GM18520 (cell line): ENCODE data around the gene DNA2.
A peak's percentile ranks its signal among the peaks of the same experiment; 100 is the strongest.
"Not testable (repeated sequence)": the region's sequence is repeated elsewhere in the genome, so short reads cannot be mapped to it uniquely, and the experiment has no call there.

Source experiments
- ATAC-seq: cut with Tn5 transposase; IDR thresholded peaks from one replicate; pipeline ENCODE4 v1.9.1; 2021; ENCODE audit not compliant: unreplicated experiment

Gene DNA2

DNA sequence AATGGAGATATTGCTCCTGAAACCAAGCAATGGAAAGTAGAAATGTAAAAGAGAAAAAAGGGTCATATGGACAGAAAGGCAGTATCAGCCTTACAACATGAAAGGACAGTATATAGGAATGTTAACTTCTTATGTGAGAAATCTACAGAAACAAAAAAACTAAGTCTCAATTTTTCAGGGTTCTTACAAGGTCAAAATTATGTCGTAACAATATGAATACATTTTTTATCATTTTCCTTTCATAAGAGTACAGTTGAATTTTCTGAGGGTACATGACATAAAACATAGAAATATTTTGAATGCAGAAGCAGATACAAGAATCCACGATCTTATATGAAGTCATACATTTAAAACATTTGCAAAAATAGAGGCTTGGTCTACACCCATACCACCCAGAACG lies 10.7 kb downstream of the DNA2 start:
- no peak for ATAC-seq

DNA sequence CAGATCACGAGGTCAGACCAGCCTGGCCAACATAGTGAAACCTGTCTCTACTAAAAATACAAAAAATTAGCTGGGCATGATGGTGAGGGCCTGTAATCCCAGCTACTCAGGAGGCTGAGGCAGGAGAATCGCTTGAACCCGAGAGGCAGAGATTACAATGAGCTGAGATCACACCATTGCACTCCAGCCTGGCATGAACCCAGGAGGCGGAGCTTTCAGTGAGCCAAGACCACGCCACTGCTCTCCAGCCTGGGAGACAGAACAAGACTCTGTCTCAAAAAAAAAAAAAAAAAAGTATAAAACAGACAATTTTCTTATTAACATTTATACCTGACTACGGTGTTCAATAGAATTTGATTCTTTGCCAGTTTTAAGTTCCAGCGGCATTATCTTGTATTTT lies 22.1 kb downstream of the DNA2 start:
- not testable (repeated sequence) for ATAC-seq

DNA sequence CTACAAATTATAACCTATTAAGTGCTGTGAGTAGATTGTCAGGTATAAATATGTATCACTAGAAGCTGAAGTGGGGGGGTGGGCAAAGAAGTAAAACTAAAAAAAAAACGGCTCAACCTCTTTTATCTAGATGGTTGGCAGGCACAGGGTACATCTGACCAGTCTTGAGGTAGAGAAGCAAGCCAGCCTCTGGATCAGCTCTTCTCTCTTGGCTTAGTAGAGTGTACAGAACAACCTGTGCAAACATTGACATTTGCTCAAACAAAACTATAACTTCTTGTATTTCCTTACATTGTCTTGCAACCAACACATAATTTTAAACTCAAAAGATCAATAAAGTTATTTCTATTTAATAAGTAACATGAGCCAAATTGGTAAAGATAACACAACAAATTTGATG lies 25.6 kb downstream of the DNA2 start:
- ATAC-seq, result no peak

DNA sequence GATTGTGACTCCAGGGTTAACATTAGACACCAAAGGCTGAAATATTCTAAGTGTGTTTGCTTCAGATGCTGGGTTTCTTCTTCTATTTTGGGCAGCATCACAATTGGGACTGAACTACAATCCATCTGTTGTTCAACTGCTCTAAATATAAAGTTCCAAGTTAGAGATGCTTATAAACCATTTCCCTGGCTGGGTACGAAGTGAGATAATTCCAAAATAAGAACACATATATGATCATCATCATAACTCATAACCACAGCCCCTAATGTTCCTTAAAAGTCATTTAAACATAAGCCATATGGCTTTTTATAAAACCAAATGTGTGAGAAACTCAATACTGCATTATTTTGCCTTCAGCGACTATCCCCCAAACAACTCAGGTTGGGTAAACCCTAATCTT lies 28.8 kb downstream of the DNA2 start:
- ATAC-seq, result no peak

DNA sequence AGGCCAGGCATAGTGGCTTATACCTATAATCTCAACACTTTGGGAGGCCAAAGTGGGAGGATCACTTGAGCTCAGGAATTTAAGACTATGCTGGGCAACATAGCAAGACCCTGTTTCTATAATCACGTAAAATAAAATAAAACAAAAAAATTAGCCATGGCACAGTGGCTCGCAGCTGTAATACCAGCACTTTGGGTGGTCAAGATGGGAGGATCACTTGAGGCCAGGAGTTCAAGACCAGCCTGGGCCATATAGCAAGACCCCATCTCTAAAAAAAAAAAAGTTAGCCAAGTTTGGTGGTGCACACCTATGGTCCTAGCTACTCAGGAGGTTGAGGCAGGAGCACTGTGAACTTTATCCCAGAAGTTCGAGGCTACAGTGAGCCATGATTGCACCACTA lies 30.9 kb downstream of the DNA2 start:
- ATAC-seq, result no peak

DNA sequence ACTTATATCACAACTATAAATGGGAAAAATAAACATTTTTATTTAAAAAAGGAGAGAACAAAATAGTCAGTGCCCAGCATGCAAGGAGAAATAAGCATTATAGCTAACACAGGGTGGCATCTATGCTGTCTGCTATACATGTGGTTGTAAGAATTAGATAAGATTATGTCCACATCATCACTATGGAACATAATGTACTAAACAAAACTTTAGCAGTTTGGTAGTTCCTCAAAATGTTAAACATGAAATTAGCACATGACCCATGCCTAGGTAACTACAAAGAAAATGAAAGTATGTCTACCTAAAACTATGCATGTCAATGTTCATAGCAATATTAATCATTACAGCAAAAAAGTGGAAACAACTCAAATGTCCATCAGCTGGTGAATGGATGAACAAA lies 36.0 kb downstream of the DNA2 start:
- ATAC-seq, result no peak

DNA sequence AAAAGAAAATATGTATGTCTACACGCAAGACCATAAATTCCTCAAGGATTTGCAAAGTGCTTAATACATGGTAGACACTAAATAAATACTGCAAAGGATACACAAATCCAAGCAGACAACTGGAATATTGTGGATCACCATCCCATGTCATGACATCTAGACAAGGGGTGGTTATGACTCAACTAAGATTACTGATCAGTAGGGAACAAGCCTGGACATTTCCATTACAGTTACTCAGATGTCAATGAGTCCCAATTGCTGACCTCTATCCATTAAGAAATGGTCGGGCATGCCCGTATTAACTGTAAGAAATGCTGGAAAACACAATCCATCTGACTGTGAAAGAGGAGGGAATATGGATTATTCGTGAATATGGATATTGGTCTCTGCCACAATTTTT lies 37.1 kb downstream of the DNA2 start:
- no peak for ATAC-seq

DNA sequence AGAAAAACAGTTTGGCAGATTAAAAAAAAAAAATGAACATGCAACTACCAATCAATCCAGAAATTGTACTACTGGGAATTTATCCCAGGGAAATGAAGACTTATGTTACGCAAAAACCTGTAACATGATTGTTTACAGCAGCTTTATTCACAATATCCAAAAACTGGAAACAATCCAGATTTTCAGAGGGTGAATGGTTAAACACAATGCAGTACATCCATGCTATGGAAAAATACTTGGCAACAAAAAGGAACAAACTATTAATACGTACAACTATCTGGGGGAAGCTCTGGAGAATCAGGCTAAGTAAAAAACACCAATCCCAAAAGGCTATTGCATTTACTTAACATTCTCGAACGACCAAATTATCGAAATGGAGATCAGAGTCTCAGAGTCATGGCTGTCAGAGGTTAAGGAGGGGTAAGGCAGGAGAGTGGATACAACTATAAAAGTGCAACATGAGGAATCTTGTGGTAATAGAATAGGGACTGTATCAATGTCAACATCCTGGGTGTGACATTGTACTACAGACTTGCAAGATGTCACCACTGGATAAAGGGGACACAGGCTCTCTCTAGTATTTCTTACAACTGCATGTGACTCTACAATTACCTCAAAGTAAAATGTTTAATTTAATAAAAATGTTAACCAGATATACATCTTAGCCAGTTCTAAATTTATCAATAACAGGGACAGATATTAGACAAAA lies 43.2 kb downstream of the DNA2 start:
- ATAC-seq, result no peak

DNA sequence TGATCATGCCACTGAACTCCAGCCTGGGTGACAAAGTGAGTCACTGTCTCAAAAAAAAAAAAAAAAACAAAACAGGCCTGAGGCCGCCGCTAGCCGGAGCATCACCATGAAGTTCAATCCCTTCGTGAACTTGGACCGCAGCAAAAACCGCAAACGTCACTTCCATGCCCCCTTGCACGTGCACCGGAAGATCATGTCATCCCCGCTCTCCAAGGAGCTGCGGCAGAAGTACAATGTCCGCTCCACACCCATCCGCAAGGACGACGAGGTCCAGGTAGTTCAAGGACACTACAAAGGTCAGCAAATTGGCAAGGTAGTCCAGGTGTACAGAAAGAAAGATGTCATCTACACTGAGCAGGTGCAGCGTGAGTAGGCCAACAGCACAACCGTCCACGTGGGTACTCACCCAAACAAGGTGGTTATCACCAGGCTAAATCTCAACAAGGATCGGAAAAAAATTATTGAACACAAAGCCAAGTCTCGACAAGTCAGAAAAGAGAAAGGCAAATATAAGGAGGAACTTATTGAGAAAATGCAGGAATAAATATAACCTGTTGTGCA lies 47.2 kb downstream of the DNA2 start:
- no peak for ATAC-seq

DNA sequence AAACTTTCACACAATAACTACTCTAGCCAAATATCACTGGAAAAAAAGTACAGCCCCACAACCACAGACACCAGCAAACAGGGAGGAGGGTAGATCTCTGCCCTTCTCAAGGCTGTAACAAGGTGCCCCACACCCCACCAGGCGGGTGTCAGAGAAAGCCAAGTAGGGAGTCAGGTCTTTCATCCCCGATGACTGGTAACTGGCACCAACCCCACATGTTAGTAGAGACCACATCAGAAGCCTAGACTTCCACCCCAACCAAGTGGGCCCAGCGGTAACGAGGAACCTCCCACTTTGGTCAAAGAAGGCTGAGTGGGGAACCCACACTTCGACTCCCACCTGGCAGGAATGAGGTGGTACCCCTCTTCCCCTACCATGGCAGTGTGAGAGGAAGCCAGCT lies 48.3 kb downstream of the DNA2 start:
- no peak for ATAC-seq

DNA sequence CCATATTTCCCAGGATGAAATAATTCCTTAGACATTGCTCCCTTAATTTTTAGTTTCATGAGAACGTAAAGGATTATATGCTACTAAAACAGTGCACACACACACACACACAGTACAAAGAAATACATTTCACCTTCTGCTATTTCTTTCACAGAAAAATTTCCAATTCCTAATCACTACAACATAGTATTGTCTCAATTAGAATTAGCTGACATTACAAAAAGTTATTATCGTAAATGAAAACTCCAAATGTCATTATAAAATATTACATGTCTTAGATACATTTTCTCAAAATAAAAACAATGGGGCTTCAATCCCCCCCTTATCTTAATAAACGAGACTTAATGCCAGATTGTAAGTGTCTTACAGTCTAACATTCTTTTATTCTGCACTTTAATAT lies 52.4 kb downstream of the DNA2 start:
- ATAC-seq, result no peak

DNA sequence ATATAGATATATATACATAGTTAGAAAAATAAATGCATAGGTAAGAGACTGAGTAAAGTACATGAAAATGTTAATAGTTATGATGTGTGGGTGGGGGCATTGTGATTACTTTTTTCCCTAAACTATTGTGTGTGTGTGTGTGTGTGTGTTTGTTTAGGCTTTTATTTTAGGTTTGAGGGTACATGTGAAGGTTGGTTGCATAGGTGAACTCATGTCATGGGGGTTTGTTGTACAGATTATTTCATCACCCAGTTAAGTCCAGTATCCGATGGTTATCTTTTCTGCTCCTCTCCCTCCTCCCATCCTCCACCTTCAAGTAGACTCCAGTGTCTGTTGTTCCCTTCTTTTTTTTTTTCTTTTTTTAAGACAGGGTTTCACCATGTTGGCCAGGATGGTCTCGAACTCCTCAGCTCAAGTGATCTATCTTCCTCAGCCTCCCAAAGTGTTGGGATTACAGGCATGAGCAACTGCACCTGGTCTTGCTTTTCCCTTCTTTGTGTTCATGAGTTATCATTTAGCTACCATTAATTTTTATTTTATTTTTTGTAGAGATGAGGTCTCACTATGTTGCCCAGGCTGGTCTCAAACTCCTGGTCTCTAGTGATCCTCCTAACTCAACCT lies 62.8 kb downstream of the DNA2 start:
- ATAC-seq, result no peak

DNA sequence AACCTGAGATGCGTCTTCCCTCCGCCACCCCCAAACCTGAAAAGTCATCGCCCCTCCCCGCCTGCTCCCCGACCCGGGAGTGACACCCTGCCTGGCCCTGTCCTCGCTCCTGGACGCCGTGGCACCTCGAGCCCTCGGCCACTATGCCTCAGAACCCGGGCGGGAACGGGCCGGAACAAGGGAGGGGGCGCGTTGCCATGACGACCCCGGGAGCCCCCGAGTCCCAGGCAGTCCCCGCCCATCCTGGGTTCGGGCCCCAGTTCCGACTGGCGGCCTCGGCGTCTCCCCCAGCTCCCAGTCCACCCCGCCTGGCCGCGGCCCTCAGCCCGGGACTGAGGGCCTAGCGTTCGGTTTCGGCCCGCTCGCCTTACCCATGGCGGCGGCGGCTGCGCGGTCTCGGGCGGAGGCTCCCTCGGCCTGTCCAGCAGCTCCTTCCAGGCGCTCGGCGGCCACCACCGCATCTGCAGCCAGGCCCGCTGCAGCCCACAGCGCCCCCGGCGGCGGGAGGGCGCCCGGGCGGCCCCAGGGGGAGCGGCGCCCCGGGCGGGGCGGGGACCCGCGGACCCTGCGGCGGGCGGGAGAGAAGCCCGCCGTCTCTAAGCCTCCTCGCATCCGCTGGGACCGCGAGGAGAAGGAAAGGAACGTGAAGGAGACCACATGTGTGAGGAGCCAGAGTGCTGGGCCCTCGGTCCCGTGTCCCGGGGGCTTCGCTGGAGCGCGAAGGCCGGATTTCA lies 64.8 kb downstream of the DNA2 start, which contains the start of gene RUFY2:
Gene RUFY2, minus strand, starts transcription at position 463 of the 734 bp plus-strand sequence. Its CDS starts 88 bp downstream, at position 375.
- ATAC-seq, result peak; percentile 95

DNA sequence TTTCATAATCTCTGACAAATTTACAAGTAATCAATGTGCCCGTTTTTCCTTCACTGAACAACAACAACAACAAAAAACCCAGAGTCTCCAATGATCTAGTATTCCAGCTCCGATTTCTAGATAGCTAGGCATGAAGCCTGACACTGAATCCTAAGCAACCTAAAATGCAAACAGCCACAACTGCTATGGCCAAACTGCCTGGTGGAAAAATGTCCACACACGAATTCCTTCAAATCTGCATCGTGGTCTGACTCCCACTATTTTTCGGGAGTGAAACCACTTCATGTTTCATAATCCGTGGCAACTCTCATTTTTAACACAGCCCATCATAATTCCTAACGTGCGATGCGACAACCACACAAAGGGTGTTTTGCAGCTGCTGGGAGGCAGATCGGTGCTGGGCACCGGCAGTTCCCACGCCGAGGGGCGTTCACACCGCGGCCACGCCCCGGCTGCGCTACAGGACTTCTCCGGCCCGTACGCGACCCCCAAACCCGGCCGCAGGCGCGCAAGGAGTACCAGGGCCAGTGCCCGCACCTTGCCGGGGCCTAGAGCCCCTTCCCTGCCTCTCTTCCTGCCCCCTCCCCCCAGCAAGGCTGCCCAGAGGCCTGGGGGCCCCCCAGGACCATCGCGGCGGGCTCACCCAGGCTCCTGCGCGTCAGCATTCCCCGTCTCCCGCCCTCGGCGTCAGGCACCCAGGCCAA lies 65.5 kb downstream of the DNA2 start:
- ATAC-seq, result peak; percentile 8

DNA sequence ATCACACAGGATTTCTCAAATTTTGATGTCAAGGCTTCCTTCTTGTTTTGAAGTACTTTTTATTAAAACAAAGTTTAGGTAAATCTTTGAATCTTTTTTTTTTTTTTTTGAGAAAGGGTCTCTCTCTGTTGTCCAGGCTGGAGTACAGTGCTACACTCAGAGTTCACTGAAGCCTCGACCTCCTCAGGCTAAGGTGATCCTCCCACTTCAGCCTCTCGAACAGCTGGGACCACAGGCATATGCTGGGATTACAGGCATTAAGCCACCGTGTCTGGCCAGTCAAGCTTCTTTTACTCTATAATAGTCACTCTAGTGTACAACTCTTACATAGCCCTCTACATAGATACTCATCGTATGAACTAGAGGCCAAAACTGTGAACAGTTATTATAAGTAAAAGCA lies 68.1 kb downstream of the DNA2 start:
- ATAC-seq, result no peak

DNA sequence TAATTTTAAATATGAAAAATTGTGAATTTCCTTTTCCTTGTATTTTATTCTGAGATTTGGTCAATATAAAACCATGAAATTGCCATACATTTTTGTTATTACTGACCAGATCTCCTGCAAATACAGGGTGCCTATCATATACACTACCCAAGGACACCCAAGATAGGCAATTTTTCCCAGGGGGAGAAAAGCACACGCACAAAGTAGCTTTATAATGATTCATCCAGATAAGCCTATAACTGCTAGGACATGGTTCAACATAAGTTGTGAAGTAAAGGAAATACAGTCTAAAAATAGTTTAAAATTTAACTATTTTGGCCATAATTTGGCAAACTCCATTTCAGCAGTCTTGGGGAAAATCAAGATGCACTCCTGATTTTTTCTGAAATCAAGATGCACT lies 69.5 kb downstream of the DNA2 start:
- no peak for ATAC-seq

DNA sequence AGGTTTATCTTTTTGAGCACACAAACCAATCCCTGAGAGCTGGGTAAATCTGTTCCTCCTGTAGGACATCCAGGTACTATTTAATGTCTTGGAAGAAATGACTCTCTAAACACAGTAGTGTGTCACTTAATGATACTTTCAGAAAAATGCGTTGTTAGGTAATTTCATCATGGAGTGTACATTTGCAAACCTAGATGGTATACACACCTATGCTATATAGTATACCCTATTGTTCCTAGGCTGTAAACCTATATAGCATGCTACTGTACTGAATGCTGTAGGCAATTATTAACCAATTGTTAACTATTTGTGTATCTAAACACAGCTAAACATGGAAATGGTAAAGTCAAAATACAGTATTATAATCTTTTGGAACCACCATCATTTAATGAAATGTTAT lies 74.8 kb downstream of the DNA2 start:
- ATAC-seq, result no peak

DNA sequence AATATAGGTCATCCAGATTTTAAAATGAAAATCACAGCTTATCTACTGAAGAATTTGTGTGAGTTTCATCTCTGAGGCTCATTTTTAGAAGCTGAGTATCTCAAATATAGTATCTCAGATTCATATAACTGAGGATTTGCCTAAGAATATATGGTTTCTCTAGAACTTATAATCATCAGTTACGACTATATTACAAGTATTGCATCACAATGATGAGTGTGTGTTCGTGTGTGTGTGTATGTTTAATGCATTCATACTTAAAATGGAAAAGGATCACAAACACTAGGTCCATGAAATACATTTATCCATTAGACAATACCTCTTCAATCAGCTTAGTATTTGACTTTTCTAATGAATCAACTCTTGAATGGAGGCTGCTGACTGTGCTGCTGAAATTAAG lies 86.0 kb downstream of the DNA2 start:
- no peak for ATAC-seq

DNA sequence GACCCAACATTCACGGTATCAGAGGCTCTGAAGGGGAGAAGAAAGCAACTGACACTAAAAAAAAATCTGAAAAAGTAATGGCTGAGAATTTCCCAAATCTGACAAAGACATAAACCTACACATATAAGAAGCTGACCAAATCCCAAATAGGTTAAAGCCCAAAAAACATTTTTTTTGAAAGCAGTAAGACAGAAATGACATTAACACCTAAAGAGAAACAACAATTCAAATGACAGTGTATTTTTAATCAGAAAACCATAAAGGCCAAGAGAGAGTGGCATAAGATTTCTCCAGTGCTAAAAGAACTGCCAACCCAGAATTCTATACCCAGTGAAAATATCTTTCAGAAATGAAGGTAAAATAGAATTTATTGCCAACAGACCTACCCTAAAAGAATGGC lies 100.2 kb downstream of the DNA2 start:
- ATAC-seq, result no peak

DNA sequence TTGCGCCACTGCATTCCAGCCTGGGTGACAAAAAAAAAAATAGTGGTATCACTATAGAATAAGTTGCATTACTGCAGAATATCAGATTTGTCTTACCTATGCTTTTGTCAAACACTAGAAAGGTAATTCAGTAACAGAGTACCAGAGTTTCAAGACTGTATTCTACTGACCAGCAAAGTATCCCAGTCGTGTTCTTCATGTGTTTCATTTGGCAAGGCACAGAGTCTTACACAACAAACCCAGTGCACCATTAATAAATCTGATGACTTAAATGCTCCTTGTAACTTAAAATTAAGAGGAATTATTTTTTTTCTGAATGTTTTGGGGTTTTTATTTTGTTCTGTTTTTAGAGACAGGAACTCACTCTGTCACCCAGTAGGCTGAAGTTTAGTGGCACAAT lies 104.7 kb downstream of the DNA2 start:
- no peak for ATAC-seq

DNA sequence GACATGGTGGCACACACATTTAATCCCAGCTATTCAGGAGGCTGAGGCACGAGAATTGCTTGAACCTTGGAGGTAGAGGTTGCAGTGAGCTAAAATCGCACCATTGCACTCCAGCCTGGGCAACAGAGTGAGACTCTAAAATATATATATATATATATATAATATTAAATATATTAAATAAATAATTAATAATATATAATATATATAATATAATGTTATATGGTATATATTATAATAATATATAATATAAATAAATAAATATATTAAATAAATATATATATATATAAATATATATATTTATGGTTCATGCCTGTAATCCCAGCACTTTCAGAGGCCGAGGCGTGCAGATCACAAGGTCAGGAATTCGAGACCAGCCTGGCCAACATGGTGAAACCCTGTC lies 105.2 kb downstream of the DNA2 start:
- no peak for ATAC-seq
